H7 (cell line): ENCODE results near the gene CLEC2D. TPM values are rescaled to one million over a fixed set of nuclear protein-coding genes. Genes with fewer than 3 reads are reported as not detected.
"Not testable (repeated sequence)": the region's sequence is repeated elsewhere in the genome, so short reads cannot be mapped to it uniquely, and the experiment has no call there.

Source experiments
- DNase-seq: peaks from one replicate; pipeline ENCODE4 v3.0.0; 2012
- H3K27me3 ChIP-seq: 2 replicates; pipeline ENCODE4 v1.6.0; 2011; ENCODE audit warnings: mild to moderate bottlenecking, low read length; ENCODE audit not compliant: control insufficient read depth, insufficient read depth
- H3K36me3 ChIP-seq: replicated peaks from 2 replicates; pipeline ENCODE4 v1.5.1; 2011; ENCODE audit warnings: low read length; ENCODE audit not compliant: control insufficient read depth, insufficient read depth
- H3K4me3 ChIP-seq: 2 replicates; pipeline ENCODE4 v1.5.1; 2011; ENCODE audit warnings: low read depth, mild to moderate bottlenecking, control low read depth, low read length, moderate library complexity; ENCODE audit not compliant: insufficient read depth
- total RNA-seq: library from RNA; depleted of rRNA; stranded (reverse); fragments of >200 nt; shearing (Covaris generic); gene quantifications from 2 replicates; pipeline ENCODE4 v1.2.3, GENCODE V29; 2014

CLEC2D gene
- total RNA-seq, 1 experiment from 2014 or later, result 1.8 TPM

GRCh38 chr12:9646794-9647781 is 22.4 kb upstream of the CLEC2D start:
- Histone ChIP-seq H3K36me3 (no peaks in the 10 kb centered on the region; the same call in 1 of the 2 replicates), H3K4me3 (peak overlapping the region; percentile 69), H3K27me3 (no peaks in the 10 kb centered on the region)
- DNase-seq, result peak; percentile 27

GRCh38 chr12:9647825-9648700 is 21.4 kb upstream of the CLEC2D start:
- peak; percentile 88 for DNase-seq
- Histone ChIP-seq H3K36me3 (no peaks in the 10 kb centered on the region), H3K27me3 (no peaks in the 10 kb centered on the region), H3K4me3 (peak overlapping the region; percentile 69)

DNA sequence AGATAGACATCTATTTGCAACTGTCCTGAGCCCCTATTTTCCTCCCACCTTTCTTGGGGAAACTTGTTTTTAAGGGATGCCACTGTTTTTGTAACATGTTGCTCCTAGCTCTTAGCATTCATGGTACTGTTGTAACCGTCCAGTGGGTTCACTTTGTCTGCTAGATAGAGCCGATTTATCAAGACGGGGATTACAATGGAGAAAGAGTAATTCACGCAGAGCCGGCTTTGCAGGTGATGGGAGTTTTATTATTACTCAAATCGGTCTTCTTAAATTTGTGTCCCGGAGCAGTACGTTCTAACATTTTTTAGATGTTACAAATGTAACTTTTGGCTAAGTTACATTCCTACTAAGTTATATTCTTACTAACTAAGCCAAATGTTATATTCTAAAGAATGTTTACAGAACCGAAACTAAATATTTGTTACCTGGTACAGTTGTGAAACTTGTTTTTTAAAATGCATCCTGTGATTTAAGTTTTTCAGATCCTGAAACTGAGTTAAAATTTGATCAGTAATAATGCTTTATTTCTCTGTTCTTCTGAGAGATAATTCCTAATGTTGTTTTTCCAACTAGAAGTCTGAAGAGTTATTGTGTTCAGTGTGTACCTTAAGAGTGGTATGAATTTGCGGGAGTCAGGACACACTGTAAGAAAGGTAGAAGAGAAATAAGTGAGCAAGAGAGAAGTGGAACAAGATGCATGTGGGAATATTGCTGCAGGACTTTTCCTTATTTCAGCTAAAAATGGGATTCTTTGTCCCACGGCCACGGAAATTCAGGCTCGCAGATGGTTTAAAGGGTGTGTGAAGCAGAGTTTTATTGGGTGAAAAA is 20.6 kb upstream of the CLEC2D start:
- peak overlapping the region; percentile 69 for H3K4me3 ChIP-seq
- H3K36me3 ChIP-seq, result no peaks in the 10 kb centered on the region
- no peaks in the 10 kb centered on the region for H3K27me3 ChIP-seq
- DNase-seq, result no peak

DNA sequence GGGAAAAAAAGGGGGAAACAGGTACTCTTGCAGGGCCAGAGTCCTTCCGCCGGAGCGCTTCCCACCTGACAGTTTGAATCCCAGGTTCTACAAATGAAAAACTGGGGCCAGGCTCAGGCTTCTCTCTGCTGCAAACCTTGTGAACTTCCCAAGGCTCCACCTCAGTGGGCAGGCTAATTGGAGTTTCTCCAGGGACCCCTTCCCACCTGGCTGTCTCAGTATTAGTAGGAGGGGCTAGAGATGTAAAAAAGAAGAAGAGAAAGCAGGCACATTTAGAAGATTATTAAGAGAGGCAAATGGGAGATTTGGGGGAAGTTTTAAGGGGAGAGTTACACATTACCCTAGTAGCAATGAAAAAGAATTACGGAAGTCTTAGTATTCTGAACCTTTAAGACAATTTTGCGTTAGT is 20.0 kb upstream of the CLEC2D start:
- Histone ChIP-seq H3K27me3 (no peaks in the 10 kb centered on the region), H3K36me3 (no peaks in the 10 kb centered on the region), H3K4me3 (peak overlapping the region; percentile 69; the same call in 1 of the 2 replicates)
- peak; percentile 20 for DNase-seq

- Histone ChIP-seq H3K4me3 (no peak overlapping the region), H3K36me3 (no peaks in the 10 kb centered on the region), H3K27me3 (no peaks in the 10 kb centered on the region)
- DNase-seq, result no peak
Measured at GRCh38 chr12:9650151-9650576, 19.3 kb upstream of the CLEC2D start.

- H3K4me3 ChIP-seq, result no peak overlapping the region
- H3K36me3 ChIP-seq, result peaks cover 2% of the 10 kb centered on the region; the same call in 1 of the 2 replicates
- no peak for DNase-seq
- no peaks in the 10 kb centered on the region for H3K27me3 ChIP-seq
Measured at GRCh38 chr12:9651265-9651729, 18.2 kb upstream of the CLEC2D start.

DNA sequence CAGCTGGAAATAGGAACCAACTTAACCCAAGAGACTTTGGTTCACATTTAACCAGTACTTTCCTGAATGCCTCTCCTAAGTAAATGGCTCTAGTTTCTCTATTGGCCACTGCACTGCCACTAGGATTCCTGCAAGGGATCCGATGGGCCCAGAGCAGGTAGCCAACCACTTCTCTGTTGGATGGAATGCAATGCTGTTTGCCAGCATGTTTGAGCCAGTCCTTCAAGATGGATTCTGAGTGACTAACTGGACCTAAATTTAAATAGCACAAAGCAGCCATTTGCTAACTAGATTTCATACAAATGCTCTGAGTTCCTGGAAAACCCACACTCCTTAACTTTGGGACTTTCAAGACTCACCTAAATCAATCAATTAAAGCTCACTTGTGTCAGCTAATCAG is 9.5 kb upstream of the CLEC2D start:
- DNase-seq, result no peak
- no peak overlapping the region for H3K4me3 ChIP-seq
- H3K36me3 ChIP-seq, result peaks cover 7% of the 10 kb centered on the region
- no peaks in the 10 kb centered on the region for H3K27me3 ChIP-seq

DNA sequence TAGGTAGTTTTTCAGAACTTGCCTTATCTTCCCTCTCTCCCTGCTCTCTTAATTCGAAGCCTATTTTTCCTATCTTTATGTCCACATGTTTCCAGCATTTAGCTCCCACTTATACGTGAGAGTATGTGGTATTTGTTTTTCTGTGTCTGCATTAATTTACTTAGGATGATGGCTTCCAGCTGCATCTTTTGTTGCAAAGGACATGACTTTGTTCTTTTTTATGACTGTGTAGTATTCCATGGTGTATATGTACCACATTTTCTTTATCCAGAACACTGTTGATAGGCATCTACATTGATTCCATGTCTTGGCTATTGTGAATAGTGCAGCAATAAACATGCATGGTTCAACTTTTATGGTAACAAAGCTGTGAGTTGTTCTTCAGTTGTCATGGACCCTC is 7.8 kb upstream of the CLEC2D start:
- no peak for DNase-seq
- H3K36me3 ChIP-seq, result peaks cover 8% of the 10 kb centered on the region
- no peaks in the 10 kb centered on the region for H3K27me3 ChIP-seq
- H3K4me3 ChIP-seq, result no peak overlapping the region

GRCh38 chr12:9662488-9662887 is 7.0 kb upstream of the CLEC2D start:
- no peak for DNase-seq
- H3K4me3 ChIP-seq, result no peak overlapping the region
- H3K27me3 ChIP-seq, result no peaks in the 10 kb centered on the region
- H3K36me3 ChIP-seq, result peaks cover 8% of the 10 kb centered on the region

DNA sequence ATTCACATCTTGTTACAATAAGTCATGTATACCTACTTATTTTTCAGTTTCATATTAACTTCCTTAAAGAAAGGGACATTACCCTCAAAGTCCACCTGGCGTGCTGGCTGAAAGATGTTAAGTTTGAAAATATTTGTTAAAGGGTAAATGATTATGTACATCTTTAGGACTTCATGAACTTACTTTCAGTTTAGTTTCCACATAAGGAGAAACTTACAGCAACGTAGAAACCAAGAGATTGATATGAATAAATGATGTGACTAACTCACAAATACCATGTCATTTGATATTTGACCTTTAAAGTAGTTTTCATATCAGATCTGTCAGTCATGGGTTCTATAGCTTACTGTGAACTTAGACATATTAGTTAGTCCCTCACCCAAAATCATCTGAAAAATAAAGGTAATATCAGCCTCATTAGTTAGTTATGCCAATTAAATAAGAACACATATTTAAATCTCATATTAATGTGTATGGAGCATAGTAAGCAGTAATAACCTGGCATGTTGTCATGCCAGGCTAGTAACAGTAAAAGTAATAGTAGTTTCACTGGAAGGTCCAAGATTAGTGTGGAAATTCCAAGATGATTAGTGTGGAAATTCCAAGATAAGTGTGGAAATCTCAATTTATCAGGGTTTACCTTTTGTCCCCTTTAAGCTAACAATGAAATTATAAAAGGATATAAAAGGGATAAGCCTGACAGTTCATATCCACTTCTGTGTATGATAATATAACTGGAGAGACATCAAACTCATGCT is 1.9 kb upstream of the CLEC2D start:
- Histone ChIP-seq H3K36me3 (peaks cover 3% of the 10 kb centered on the region), H3K27me3 (no peaks in the 10 kb centered on the region)

DNA sequence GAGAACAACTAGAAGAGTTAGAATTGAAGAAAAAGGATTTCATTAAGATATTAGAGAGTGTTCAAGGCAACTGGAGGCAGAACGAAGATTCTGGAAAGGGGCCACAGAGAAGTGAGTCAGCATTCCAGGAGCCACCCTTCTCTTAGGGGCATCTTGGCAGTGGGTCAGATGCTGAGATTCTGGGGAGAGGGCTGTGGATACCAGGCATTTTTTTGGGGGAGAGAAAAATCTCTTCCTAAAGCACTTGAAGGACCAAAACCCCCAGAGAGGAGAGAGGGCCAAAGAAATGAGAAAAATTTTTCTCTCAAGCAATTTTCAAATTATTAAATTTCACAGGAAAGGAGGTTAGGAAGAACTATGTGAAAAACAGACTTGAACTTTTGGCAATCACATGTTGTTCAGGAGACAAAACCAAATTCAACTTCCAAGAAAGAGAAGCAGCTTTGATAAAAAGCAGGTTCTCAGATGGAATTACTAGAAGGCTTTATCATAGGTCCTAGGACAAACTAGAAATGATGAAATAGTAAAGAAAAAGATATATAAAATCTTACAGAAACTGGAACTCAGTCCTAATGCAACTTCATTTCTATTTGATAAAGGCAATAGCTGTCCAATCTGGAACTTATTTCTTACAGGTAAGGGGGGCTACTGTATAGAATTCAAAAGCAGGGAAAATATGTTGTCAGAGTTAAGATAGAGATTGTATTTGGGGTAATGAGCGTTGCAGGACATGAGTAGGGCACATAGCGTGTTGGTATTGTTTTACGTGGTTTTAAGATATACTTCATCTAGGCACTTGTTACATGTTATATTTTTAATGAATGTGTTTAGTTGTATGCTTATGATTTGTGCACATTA is 1.1 kb upstream of the CLEC2D start:
- no peak overlapping the region for H3K4me3 ChIP-seq
- peaks cover 3% of the 10 kb centered on the region for H3K36me3 ChIP-seq
- DNase-seq, result no peak
- no peaks in the 10 kb centered on the region for H3K27me3 ChIP-seq

More for the DNA sequence above, 1.9 kb upstream of the CLEC2D start:
- no peak for DNase-seq
- H3K4me3 ChIP-seq, result no peak overlapping the region

- Histone ChIP-seq H3K27me3 (no peaks in the 10 kb centered on the region), H3K4me3 (no peak overlapping the region), H3K36me3 (peaks cover 3% of the 10 kb centered on the region)
- DNase-seq, result no peak
Measured at GRCh38 chr12:9669019-9669326, 540 bp upstream of the CLEC2D start.

DNA sequence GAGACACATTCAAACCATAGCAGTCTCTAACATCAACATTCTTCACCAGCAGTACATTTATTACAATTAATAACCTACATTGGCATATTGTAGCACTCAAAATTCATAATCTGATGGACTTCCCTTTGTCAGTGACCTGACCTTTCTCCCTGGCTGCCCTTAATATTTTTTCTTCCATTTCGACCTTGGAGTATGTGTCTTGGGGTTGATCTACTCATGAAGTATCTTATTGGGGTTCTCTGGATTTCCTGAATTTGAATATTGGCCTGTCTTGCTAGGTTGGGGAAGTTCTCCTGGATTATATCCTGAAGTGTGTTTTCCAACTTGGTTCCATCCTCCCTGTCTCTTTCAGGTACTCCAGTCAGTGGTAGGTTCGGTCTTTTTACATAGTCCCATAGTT is 2.8 kb downstream of the CLEC2D start:
- not testable (repeated sequence) for H3K36me3 ChIP-seq, H3K27me3 ChIP-seq, H3K4me3 ChIP-seq, DNase-seq
